ENCODE data around the gene ATP6V1C2.

DNA sequence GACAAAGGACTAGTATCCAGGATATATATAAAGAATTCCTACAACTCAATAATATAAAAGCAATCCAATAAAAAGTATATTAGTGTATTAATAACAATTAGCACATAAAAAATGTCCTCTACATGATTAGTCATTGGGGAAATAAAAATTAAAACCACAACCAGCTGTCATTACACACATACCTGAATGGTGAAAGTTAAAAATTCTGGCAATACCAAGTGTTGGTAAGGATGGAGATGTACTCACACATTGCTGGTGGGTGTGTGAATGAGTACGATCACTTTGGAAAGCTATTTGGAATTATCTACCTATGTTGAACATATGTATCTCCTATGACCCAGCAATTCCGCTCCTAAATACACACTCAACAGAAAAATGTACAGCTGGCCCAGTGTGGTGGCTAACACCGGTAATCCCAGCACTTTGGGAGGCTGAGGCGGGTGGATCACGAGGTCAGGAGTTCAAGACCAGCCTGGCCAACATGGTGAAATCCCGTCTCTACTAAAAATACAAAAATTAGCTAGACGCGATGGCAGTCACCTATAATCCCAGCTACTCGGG, 17.3 kb upstream of the ATP6V1C2 start:
- TF ChIP-seq, protein P1, sequence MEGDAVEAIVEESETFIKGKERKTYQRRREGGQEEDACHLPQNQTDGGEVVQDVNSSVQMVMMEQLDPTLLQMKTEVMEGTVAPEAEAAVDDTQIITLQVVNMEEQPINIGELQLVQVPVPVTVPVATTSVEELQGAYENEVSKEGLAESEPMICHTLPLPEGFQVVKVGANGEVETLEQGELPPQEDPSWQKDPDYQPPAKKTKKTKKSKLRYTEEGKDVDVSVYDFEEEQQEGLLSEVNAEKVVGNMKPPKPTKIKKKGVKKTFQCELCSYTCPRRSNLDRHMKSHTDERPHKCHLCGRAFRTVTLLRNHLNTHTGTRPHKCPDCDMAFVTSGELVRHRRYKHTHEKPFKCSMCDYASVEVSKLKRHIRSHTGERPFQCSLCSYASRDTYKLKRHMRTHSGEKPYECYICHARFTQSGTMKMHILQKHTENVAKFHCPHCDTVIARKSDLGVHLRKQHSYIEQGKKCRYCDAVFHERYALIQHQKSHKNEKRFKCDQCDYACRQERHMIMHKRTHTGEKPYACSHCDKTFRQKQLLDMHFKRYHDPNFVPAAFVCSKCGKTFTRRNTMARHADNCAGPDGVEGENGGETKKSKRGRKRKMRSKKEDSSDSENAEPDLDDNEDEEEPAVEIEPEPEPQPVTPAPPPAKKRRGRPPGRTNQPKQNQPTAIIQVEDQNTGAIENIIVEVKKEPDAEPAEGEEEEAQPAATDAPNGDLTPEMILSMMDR (IDR thresholded peaks at IDR 0.05 in 4 of 5, conservative IDR thresholded peaks at IDR 0.05 in 1 of 5) = no peak
- no peak for TF ChIP-seq POLR2A (IDR thresholded peaks at IDR 0.05)

All from gastrocnemius medialis (tissue), 4 donors.